ENCODE results near the gene TM2D1. TPM values are rescaled to one million over a fixed set of nuclear protein-coding genes. Genes with fewer than 3 reads are reported as not detected.

Gene TM2D1
- polyA plus RNA-seq, 2 of the 4 experiments (the other 2 are of a cell fraction) = 32.4 to 54.2 TPM

Other genes starting within 250 kb of the TM2D1 start
- 14.1 and 14.7 TPM in 2 replicates for gene PATJ, start 17.3 kb upstream of the TM2D1 start, polyA plus RNA-seq (2011; rRNA removed)
- gene PATJ, start 17.3 kb upstream of the TM2D1 start, polyA plus RNA-seq (2017; fragmentation: RNase III; extraction: RNeasy Plus Mini Kit Qiagen cat#74134 plus additional on column Dnase treatment) = 4.8 to 6.0 TPM (median 5.9 TPM) in 3 replicates

Measured in A549 (cell line).